Parathyroid adenoma (tissue), 2 donors: ENCODE measurements around the gene KRTAP5-2.

Source experiments
- H2AFZ ChIP-seq: fragments of 300-600 bp; sonication (generic); one replicate; pipeline ENCODE4 v1.7.0; 2017; ENCODE audit warnings: antibody characterized with exemption, mild to moderate bottlenecking
- H3K27ac ChIP-seq: fragments of 300-600 bp; sonication (generic); one replicate; pipeline ENCODE4 v1.7.0; 2017
- H3K27me3 ChIP-seq: fragments of 300-600 bp; sonication (generic); one replicate; pipeline ENCODE4 v1.7.0; 2017; ENCODE audit warnings: low read length; ENCODE audit not compliant: control insufficient read depth, insufficient read depth
- H3K36me3 ChIP-seq: fragments of 300-600 bp; sonication (generic); one replicate; pipeline ENCODE4 v1.7.0; 2017; ENCODE audit warnings: low read length; ENCODE audit not compliant: control insufficient read depth, insufficient read depth
- H3K4me1 ChIP-seq: fragments of 300-600 bp; sonication (generic); one replicate; pipeline ENCODE4 v1.7.0; 2017; ENCODE audit warnings: control low read depth
- H3K4me2 ChIP-seq: fragments of 300-600 bp; sonication (generic); one replicate; pipeline ENCODE4 v1.7.0; 2017; ENCODE audit warnings: low read length
- H3K4me3 ChIP-seq: fragments of 300-600 bp; sonication (generic); one replicate; pipeline ENCODE4 v1.7.0; 2017; ENCODE audit warnings: low read depth, low read length
- H3K79me2 ChIP-seq: fragments of 300-600 bp; sonication (generic); one replicate; pipeline ENCODE4 v1.7.0; 2017; ENCODE audit warnings: control low read depth
- H3K9ac ChIP-seq: fragments of 300-600 bp; sonication (generic); one replicate; pipeline ENCODE4 v1.7.0; 2017; ENCODE audit warnings: mild to moderate bottlenecking
- H3K9me3 ChIP-seq: fragments of 300-600 bp; sonication (generic); one replicate; pipeline ENCODE4 v1.7.0; 2017; ENCODE audit warnings: low read length; ENCODE audit not compliant: control insufficient read depth
- CTCF ChIP-seq: fragments of 300-600 bp; sonication (generic); IDR thresholded peaks from one replicate; pipeline ENCODE4 v1.7.0; 2017; ENCODE audit warnings: antibody characterized with exemption, mild to moderate bottlenecking
- donor health status: primary hyperparathyroidism.

KRTAP5-2 gene

GRCh38 chr11:1570531-1570895 lies 27.6 kb downstream of the KRTAP5-2 start:
- no peak overlapping the region for H3K4me2 ChIP-seq
- no peak overlapping the region for H2AFZ ChIP-seq
- H3K27me3 ChIP-seq, result no peaks in the 10 kb centered on the region
- no peaks in the 10 kb centered on the region for H3K9me3 ChIP-seq
- H3K79me2 ChIP-seq, result no peaks in the 10 kb centered on the region
- no peak overlapping the region for H3K27ac ChIP-seq
- H3K4me3 ChIP-seq, result no peak overlapping the region
- no peaks in the 10 kb centered on the region for H3K4me1 ChIP-seq
- no peak for TF ChIP-seq CTCF
- no peak overlapping the region for H3K9ac ChIP-seq
- no peaks in the 10 kb centered on the region for H3K36me3 ChIP-seq

GRCh38 chr11:1570001-1570453 lies 28.1 kb downstream of the KRTAP5-2 start:
- Histone ChIP-seq H3K27ac (no peak overlapping the region), H2AFZ (no peak overlapping the region), H3K79me2 (no peaks in the 10 kb centered on the region), H3K9me3 (no peaks in the 10 kb centered on the region), H3K4me1 (no peaks in the 10 kb centered on the region), H3K9ac (no peak overlapping the region), H3K36me3 (no peaks in the 10 kb centered on the region), H3K4me2 (no peak overlapping the region), H3K27me3 (no peaks in the 10 kb centered on the region), H3K4me3 (no peak overlapping the region)
- no peak for TF ChIP-seq CTCF

- no peak for TF ChIP-seq CTCF
- Histone ChIP-seq H2AFZ (no peak overlapping the region), H3K9ac (no peak overlapping the region), H3K4me3 (no peak overlapping the region), H3K4me1 (no peaks in the 10 kb centered on the region), H3K9me3 (no peaks in the 10 kb centered on the region), H3K36me3 (no peaks in the 10 kb centered on the region), H3K27ac (no peak overlapping the region), H3K79me2 (no peaks in the 10 kb centered on the region), H3K27me3 (no peaks in the 10 kb centered on the region), H3K4me2 (no peak overlapping the region)
These were observed 28.8 kb downstream of the KRTAP5-2 start for GRCh38 chr11:1569251-1569780.

GRCh38 chr11:1568441-1568911 lies 29.6 kb downstream of the KRTAP5-2 start:
- Histone ChIP-seq H3K36me3 (no peaks in the 10 kb centered on the region), H3K27me3 (no peaks in the 10 kb centered on the region), H3K4me3 (no peak overlapping the region), H3K27ac (no peak overlapping the region), H3K4me2 (no peak overlapping the region), H3K4me1 (no peaks in the 10 kb centered on the region), H3K9ac (no peak overlapping the region), H3K9me3 (no peaks in the 10 kb centered on the region), H3K79me2 (no peaks in the 10 kb centered on the region), H2AFZ (no peak overlapping the region)
- no peak for TF ChIP-seq CTCF

- Histone ChIP-seq H3K4me2 (no peak overlapping the region), H3K9me3 (no peaks in the 10 kb centered on the region), H3K27ac (no peak overlapping the region), H3K9ac (no peak overlapping the region), H3K4me1 (no peaks in the 10 kb centered on the region), H3K4me3 (no peak overlapping the region), H3K36me3 (no peaks in the 10 kb centered on the region), H3K27me3 (no peaks in the 10 kb centered on the region), H3K79me2 (no peaks in the 10 kb centered on the region), H2AFZ (no peak overlapping the region)
- no peak for TF ChIP-seq CTCF
These were observed 30.4 kb downstream of the KRTAP5-2 start for GRCh38 chr11:1567721-1568100.
